ENCODE results near the gene BDH1. TPM values are rescaled to one million over a fixed set of nuclear protein-coding genes. Genes with fewer than 3 reads are reported as not detected.

Gene BDH1
- total and polyA plus RNA-seq, 2 of the 8 experiments (the other 6 are each of a cell fraction or from before 2014, with no cell fraction given): 27.2 to 28.1 TPM

- no peak overlapping the region for H3K27ac ChIP-seq (ENCODE audit: low read depth, low read length)
- peaks cover 0 to 6% (median 3%) of the 10 kb centered on the region in 4 experiments; a peak in 4 of 7 replicates for H3K4me1 ChIP-seq (replicated peaks in 1 of 4; ENCODE audit: control insufficient read depth in 3 of 4, insufficient read depth in 4 of 4, low read length in 3 of 4)
- H3K14ac ChIP-seq (ENCODE audit: insufficient read length): no peak overlapping the region
- no peak overlapping the region for H3K56ac ChIP-seq (replicated peaks; ENCODE audit: insufficient read length, low read depth, low read length)
- H3K9me3 ChIP-seq (ENCODE audit: insufficient read depth in 2 of 2, low read depth in 1 of 2, low read length in 1 of 2): no peaks in the 10 kb centered on the region
- H2BK120ac ChIP-seq (replicated peaks; ENCODE audit: low read depth, low read length): no peak overlapping the region
- H3K4ac ChIP-seq (replicated peaks; ENCODE audit: insufficient read length, low read depth, low read length): no peak overlapping the region
- no peak overlapping the region for H4K8ac ChIP-seq (ENCODE audit: extremely low read depth, insufficient read depth, low read length)
- no peak overlapping the region for H3K4me3 ChIP-seq (ENCODE audit: extremely low read depth in 1 of 4, insufficient read depth in 2 of 4, low read depth in 3 of 4, low read length in 4 of 4)
- H2BK15ac ChIP-seq (ENCODE audit: low read length): no peak overlapping the region
- no peak overlapping the region for H4K5ac ChIP-seq (ENCODE audit: insufficient read length, low read depth, low read length)
- POLR2A ChIA-PET (ENCODE audit: partially characterized antibody): interaction anchor here (1.4 kb wide), 1 partner anchor 14 kb away, joined by 4 read pairs; no protein-coding TSS in a partner anchor
- no peak overlapping the region for H4K91ac ChIP-seq (replicated peaks; ENCODE audit: insufficient read length, low read length)
- H3K9ac ChIP-seq (replicated peaks in 1 of 4; ENCODE audit: extremely low read depth in 1 of 4, low read depth in 3 of 4, low read length in 3 of 4): no peak overlapping the region
- no peaks in the 10 kb centered on the region for H4K20me1 ChIP-seq (replicated peaks in 1 of 2; ENCODE audit: control insufficient read depth in 1 of 2, insufficient read depth in 2 of 2, low read length in 2 of 2)
- H3K23ac ChIP-seq (ENCODE audit: insufficient read length): no peak overlapping the region
- no peak for FAIRE-seq
- no peaks in the 10 kb centered on the region for H3K36me3 ChIP-seq (ENCODE audit: control insufficient read depth in 2 of 4, insufficient read depth in 4 of 4, low read length in 3 of 4)
- no peak overlapping the region for H2BK5ac ChIP-seq (ENCODE audit: low read depth, low read length)
- no peaks in the 10 kb centered on the region for H3K23me2 ChIP-seq (ENCODE audit: low read depth, low read length)
- no peak overlapping the region for H3K4me2 ChIP-seq (ENCODE audit: insufficient read depth in 1 of 2, low read depth in 2 of 2, low read length in 2 of 2)
- 87% methylated on average over 4 of the region's 4 CpGs; no CpG with 5 or more reads in 1 of the 2 experiments for WGBS, 2 experiments (ENCODE audit: extremely low coverage in 1 of 2, insufficient coverage in 1 of 2, insufficient read length in 1 of 2, insufficient replicate concordance in 2 of 2, low coverage in 1 of 2, low lambda C conversion rate in 2 of 2, missing lambda C conversion rate in 1 of 2)
- H3K18ac ChIP-seq (ENCODE audit: extremely low read depth, low read length): no peak overlapping the region
- no peak overlapping the region for H2AK5ac ChIP-seq (ENCODE audit: low read depth, low read length)
- no peak for DNase-seq (ENCODE audit: low read depth in 1 of 2, low spot score in 2 of 2)
- CTCF ChIA-PET (ENCODE audit: partially characterized antibody): interaction anchor here (0.8 to 4.4 kb wide), 6 partner anchors 9 to 1010 kb away, joined by 3 to 42 read pairs (median 21); no protein-coding TSS in a partner anchor
- H3K27me3 ChIP-seq (replicated peaks in 1 of 4; ENCODE audit: control insufficient read depth in 3 of 4, extremely low read depth in 1 of 4, insufficient read depth in 3 of 4, low read length in 3 of 4): no peaks in the 10 kb centered on the region
- H3K79me1 ChIP-seq (ENCODE audit: low read depth, low read length): no peaks in the 10 kb centered on the region
- H3K79me2 ChIP-seq (ENCODE audit: control insufficient read depth in 1 of 2, insufficient read depth in 2 of 2, low read length in 2 of 2): no peaks in the 10 kb centered on the region
- no peak overlapping the region for H2BK12ac ChIP-seq (ENCODE audit: low read depth, low read length)
- no peak overlapping the region for H2BK20ac ChIP-seq (ENCODE audit: low read length)
- H2AFZ ChIP-seq (ENCODE audit: low read length): no peak overlapping the region
- TF ChIP-seq SP2 (IDR thresholded peaks at IDR 0.05; ENCODE audit: low read length): no peak
- TF ChIP-seq RFX5 (IDR thresholded peaks at IDR 0.05; ENCODE audit: borderline replicate concordance, low read depth, low read length): no peak
- no peak for TF ChIP-seq EP300 (IDR thresholded peaks at IDR 0.05; ENCODE audit: borderline replicate concordance in 1 of 2, low read depth in 2 of 2, low read length in 2 of 2)
- no peak for TF ChIP-seq HDAC2 (IDR thresholded peaks at IDR 0.05; ENCODE audit: borderline replicate concordance in 1 of 2, low read depth in 2 of 2, low read length in 2 of 2)
- TF ChIP-seq TAF1 (IDR thresholded peaks at IDR 0.05; ENCODE audit: low read depth, low read length): no peak
- TF ChIP-seq CTBP2 (IDR thresholded peaks at IDR 0.05; ENCODE audit: borderline replicate concordance, insufficient read depth, insufficient read length, low read length): no peak
- no peak for TF ChIP-seq KDM1A (IDR thresholded peaks at IDR 0.05; ENCODE audit: borderline replicate concordance, low read length)
- TF ChIP-seq E2F6 (IDR thresholded peaks at IDR 0.05): no peak
- no peak for TF ChIP-seq CHD2 (IDR thresholded peaks at IDR 0.05; ENCODE audit: low read length)
- TF ChIP-seq SUZ12 (IDR thresholded peaks at IDR 0.05; ENCODE audit: low read length): no peak
These were observed 41.6 kb upstream of the BDH1 start for GRCh38 chr3:197597335-197597734.
